ENCODE data around the gene SHISAL2A.
"Not testable (repeated sequence)": the region's sequence is repeated elsewhere in the genome, so short reads cannot be mapped to it uniquely, and the experiment has no call there.

Gene SHISAL2A

DNA sequence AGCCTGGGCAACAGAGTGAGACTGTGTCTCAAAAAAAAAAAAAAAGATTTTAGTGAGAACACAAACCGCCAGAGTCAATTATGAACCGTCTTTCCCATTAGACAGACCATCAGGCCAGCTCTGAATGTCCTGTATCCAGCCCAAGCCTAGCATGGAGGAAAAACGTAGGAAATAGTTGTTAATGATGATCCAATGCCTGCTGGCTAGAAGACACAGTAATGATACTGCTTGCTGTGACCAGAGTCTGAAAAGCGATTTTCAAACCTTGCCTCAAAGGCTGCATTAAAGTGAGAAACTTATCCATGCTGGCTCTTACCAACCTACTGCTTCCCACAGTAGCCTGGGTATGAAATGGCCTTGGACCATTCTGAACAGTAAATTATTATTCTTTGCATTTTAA lies 48.2 kb downstream of the SHISAL2A start:
- Histone ChIP-seq H3K27me3 (ENCODE audit: control insufficient read depth, insufficient read depth, low read length, poor library complexity, severe bottlenecking) (no peaks in the 10 kb centered on the region), H3K4me3 (ENCODE audit: insufficient read depth, low read depth, low read length) (no peak overlapping the region), H3K27ac (ENCODE audit: insufficient read depth, low read depth, low read length, poor library complexity, severe bottlenecking) (no peak overlapping the region), H3K9me3 (ENCODE audit: control insufficient read depth, low read length) (no peaks in the 10 kb centered on the region), H3K36me3 (ENCODE audit: control insufficient read depth, insufficient read depth, low read length) (no peaks in the 10 kb centered on the region), H3K4me1 (ENCODE audit: control insufficient read depth, insufficient read depth, low read length) (peaks cover 2% of the 10 kb centered on the region)
- 95% methylated on average over 4 of the region's 4 CpGs for WGBS, 2 experiments

DNA sequence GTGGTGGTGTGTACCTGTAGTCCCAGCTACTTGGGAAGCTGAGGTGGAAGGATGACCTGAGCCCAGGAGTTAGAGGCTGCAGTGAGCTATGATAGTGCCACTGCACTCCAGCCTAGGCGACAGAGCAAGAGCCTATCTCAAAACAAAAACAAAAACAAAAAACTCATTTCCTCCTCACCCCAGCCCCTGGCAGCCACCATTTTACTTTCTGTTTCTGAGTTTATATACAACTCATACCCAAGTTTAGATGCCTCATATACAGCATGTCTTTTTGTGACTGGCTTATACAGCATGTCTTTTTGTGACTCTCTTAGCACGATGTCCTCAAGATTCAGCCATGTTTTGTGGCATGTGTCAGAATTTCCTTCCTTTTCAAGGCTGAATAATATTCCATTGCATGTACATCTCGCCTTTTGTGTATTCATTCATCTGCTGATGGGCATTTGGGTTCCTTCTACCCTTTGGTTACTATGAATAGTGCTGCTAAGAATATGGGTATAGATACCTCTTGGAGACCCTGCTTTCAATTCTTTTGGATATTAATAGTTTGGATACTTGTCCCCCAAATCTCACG lies 50.5 kb downstream of the SHISAL2A start:
- Histone ChIP-seq H3K27me3 (ENCODE audit: control insufficient read depth, insufficient read depth, low read length, poor library complexity, severe bottlenecking) (no peaks in the 10 kb centered on the region), H3K27ac (ENCODE audit: insufficient read depth, low read depth, low read length, poor library complexity, severe bottlenecking) (no peak overlapping the region), H3K4me1 (ENCODE audit: control insufficient read depth, insufficient read depth, low read length) (peaks cover 2% of the 10 kb centered on the region), H3K36me3 (ENCODE audit: control insufficient read depth, insufficient read depth, low read length) (peaks cover 5% of the 10 kb centered on the region), H3K9me3 (ENCODE audit: control insufficient read depth, low read length) (no peaks in the 10 kb centered on the region), H3K4me3 (ENCODE audit: insufficient read depth, low read depth, low read length) (no peak overlapping the region)
- 93 to 97% methylated on average over 4 of the region's 4 CpGs for WGBS, 2 experiments

DNA sequence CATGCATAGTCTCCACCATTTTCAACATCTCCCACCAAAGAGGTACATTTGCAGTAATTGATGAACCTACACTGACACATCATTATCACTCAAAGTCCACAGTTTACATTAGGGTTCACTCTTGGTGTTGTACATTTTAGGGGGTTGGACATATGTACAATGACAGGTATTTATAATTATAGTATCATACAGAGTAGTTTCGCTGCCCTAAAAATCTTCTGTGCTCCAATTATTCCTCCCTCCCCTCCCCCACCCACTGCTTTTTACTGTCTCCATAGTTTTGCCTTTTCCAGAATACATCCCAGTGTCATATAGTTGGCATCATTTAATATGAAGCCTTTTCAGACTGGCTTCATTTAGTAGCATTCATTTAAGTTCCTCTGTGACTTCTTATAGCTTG lies 51.6 kb downstream of the SHISAL2A start:
- WGBS, 2 experiments = 86 to 100% methylated on average over 1 of the region's 1 CpG
- Histone ChIP-seq H3K4me3 (ENCODE audit: insufficient read depth, low read depth, low read length) (no peak overlapping the region), H3K27ac (ENCODE audit: insufficient read depth, low read depth, low read length, poor library complexity, severe bottlenecking) (no peak overlapping the region), H3K27me3 (ENCODE audit: control insufficient read depth, insufficient read depth, low read length, poor library complexity, severe bottlenecking) (no peaks in the 10 kb centered on the region), H3K9me3 (ENCODE audit: control insufficient read depth, low read length) (no peaks in the 10 kb centered on the region), H3K4me1 (ENCODE audit: control insufficient read depth, insufficient read depth, low read length) (no peaks in the 10 kb centered on the region), H3K36me3 (ENCODE audit: control insufficient read depth, insufficient read depth, low read length) (peaks cover 5% of the 10 kb centered on the region)

DNA sequence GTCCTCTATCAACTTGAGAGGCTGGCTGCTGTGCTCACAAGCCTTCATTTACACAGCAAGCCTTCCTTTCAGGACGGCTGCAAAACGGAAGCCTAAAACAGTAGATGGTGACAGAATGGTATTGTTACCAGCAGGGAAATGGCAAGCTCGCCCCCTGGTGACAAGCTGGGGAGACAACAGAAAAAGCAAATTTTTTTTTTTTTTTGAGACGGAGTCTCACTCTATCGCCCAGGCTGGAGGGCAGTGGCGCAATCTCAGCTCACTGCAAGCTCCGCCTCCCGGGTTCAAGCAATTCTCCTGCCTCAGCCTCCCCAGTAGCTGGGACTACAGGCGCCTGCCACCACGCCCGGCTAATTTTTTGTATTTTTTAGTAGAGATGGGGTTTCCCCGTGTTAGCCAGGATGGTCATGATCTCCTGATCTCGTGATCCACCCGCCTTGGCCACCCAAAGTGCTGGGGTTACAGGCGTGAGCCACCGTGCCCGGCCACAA lies 53.3 kb downstream of the SHISAL2A start:
- H3K4me3 ChIP-seq (ENCODE audit: insufficient read depth, low read depth, low read length); H3K4me1 ChIP-seq (ENCODE audit: control insufficient read depth, insufficient read depth, low read length); H3K9me3 ChIP-seq (ENCODE audit: control insufficient read depth, low read length); H3K36me3 ChIP-seq (ENCODE audit: control insufficient read depth, insufficient read depth, low read length); H3K27ac ChIP-seq (ENCODE audit: insufficient read depth, low read depth, low read length, poor library complexity, severe bottlenecking); H3K27me3 ChIP-seq (ENCODE audit: control insufficient read depth, insufficient read depth, low read length, poor library complexity, severe bottlenecking): not testable (repeated sequence)
- 56 to 58% methylated on average over 17 of the region's 17 CpGs for WGBS, 2 experiments

DNA sequence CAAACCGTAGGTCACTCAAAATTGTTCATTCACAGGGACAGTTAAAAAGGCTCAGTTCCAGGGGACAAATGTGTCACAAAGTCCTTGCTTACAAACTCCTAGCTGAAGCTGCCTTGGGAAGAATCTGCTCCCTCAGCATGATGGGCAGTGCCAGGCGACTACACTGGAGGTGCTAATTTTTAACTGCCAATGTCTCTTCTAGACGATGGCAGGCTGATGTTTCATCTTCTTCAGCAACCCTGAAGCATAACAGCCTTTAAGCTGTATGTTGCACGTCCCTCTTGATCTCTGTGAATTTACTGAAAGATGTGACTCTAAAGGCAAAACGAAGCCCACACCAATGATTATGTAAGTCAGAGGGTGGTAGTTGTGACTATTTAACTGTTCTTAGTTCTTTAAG lies 53.9 kb downstream of the SHISAL2A start:
- Histone ChIP-seq H3K9me3 (ENCODE audit: control insufficient read depth, low read length) (no peaks in the 10 kb centered on the region), H3K27me3 (ENCODE audit: control insufficient read depth, insufficient read depth, low read length, poor library complexity, severe bottlenecking) (no peaks in the 10 kb centered on the region), H3K4me1 (ENCODE audit: control insufficient read depth, insufficient read depth, low read length) (no peaks in the 10 kb centered on the region), H3K36me3 (ENCODE audit: control insufficient read depth, insufficient read depth, low read length) (peaks cover 9% of the 10 kb centered on the region), H3K4me3 (ENCODE audit: insufficient read depth, low read depth, low read length) (no peak overlapping the region), H3K27ac (ENCODE audit: insufficient read depth, low read depth, low read length, poor library complexity, severe bottlenecking) (no peak overlapping the region)
- 92 to 95% methylated on average over 5 of the region's 5 CpGs for WGBS, 2 experiments

DNA sequence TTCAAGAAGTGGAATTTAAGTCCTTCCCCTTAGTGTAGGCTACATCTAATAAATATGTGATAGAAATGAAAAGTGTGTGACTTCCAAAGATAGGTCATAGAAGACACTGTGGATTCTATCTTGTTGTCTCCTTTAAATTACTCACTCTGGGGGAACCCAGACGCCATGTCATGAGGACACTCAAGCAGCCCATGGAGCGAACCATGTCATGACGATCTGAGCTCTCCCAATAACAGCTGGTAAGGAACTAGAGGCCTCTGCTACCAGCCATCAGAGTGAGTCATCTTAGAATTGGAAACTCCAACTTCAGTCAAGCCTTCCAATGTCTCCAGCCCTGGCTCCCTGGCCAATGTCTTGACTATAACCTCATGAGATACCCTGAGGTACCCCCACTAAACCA lies 58.9 kb downstream of the SHISAL2A start:
- Histone ChIP-seq H3K4me1 (ENCODE audit: control insufficient read depth, insufficient read depth, low read length) (no peaks in the 10 kb centered on the region), H3K4me3 (ENCODE audit: insufficient read depth, low read depth, low read length) (no peak overlapping the region), H3K27me3 (ENCODE audit: control insufficient read depth, insufficient read depth, low read length, poor library complexity, severe bottlenecking) (no peaks in the 10 kb centered on the region), H3K27ac (ENCODE audit: insufficient read depth, low read depth, low read length, poor library complexity, severe bottlenecking) (no peak overlapping the region), H3K9me3 (ENCODE audit: control insufficient read depth, low read length) (no peaks in the 10 kb centered on the region), H3K36me3 (ENCODE audit: control insufficient read depth, insufficient read depth, low read length) (peaks cover 23% of the 10 kb centered on the region)
- 96 to 99% methylated on average over 3 of the region's 3 CpGs for WGBS, 2 experiments

DNA sequence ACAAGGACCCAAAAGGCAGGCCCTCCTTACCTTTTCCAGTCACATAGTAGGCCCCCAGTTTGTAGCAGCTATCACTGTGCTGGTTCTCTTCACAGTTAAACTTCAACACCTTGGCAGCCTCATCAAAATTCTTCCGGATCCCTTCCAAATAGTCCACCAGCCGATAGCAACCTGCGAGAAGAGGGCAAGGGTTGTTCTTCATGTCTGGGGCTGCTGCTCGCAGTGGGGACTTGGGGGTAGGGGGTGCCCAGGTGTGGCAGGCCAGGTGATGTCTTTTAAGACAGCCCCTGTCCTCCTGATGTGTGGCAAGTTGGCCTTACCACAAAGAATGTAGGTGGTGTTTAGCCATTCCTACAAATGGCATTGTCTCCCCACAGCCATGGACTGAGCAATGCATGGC lies 59.7 kb downstream of the SHISAL2A start:
- H3K36me3 ChIP-seq (ENCODE audit: control insufficient read depth, insufficient read depth, low read length) = peaks cover 19% of the 10 kb centered on the region
- no peaks in the 10 kb centered on the region for H3K4me1 ChIP-seq (ENCODE audit: control insufficient read depth, insufficient read depth, low read length)
- 98 to 99% methylated on average over 4 of the region's 4 CpGs for WGBS, 2 experiments

DNA sequence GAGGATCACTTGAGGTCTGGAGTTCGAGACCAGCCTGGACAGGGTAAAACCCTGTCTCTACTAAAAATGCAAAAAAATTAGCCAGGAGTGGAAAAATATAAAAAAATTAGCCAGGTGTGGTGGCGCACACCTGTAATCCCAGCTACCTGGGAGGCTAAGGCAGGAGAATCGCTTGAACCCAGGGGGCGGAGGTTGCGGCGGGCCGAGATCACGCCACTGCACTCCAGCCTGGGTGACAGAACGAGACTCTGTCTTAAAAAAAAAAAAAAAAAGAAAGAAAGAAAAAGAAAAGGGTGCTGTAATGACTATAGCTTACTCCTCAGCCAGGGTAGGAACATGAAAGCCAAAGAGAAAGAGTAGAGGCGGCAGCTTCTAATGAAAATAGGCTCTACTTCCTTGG lies 60.4 kb downstream of the SHISAL2A start:
- not testable (repeated sequence) for H3K4me3 ChIP-seq (ENCODE audit: insufficient read depth, low read depth, low read length); H3K27me3 ChIP-seq (ENCODE audit: control insufficient read depth, insufficient read depth, low read length, poor library complexity, severe bottlenecking); H3K27ac ChIP-seq (ENCODE audit: insufficient read depth, low read depth, low read length, poor library complexity, severe bottlenecking); H3K9me3 ChIP-seq (ENCODE audit: control insufficient read depth, low read length); H3K4me1 ChIP-seq (ENCODE audit: control insufficient read depth, insufficient read depth, low read length)
- peaks cover 17% of the 10 kb centered on the region for H3K36me3 ChIP-seq (ENCODE audit: control insufficient read depth, insufficient read depth, low read length)
- WGBS, 2 experiments = 96 to 97% methylated on average over 10 of the region's 10 CpGs

More for the DNA sequence above, 59.7 kb downstream of the SHISAL2A start:
- Histone ChIP-seq H3K27me3 (ENCODE audit: control insufficient read depth, insufficient read depth, low read length, poor library complexity, severe bottlenecking) (no peaks in the 10 kb centered on the region), H3K27ac (ENCODE audit: insufficient read depth, low read depth, low read length, poor library complexity, severe bottlenecking) (no peak overlapping the region), H3K4me3 (ENCODE audit: insufficient read depth, low read depth, low read length) (no peak overlapping the region), H3K9me3 (ENCODE audit: control insufficient read depth, low read length) (no peaks in the 10 kb centered on the region)

DNA sequence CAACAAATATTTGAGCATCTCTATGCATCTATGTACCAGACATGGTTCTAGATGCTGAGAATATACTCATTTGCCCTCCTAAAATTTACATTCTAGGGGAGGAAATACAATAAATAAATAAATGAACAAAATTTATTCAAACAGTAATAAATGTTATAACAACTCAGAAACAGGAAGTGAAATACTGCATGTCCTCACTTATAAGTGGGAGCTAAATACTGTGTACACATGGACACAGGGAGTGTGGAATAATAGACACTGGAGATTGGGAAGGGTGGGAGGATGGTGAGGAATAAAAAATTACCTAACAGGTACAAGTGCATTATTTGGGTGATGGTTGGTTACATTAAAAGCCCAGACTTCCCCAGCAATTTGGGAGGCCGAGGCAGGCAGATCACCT lies 60.9 kb downstream of the SHISAL2A start:
- no peaks in the 10 kb centered on the region for H3K27me3 ChIP-seq (ENCODE audit: control insufficient read depth, insufficient read depth, low read length, poor library complexity, severe bottlenecking)
- H3K4me1 ChIP-seq (ENCODE audit: control insufficient read depth, insufficient read depth, low read length) = no peaks in the 10 kb centered on the region
- H3K4me3 ChIP-seq (ENCODE audit: insufficient read depth, low read depth, low read length) = no peak overlapping the region
- H3K9me3 ChIP-seq (ENCODE audit: control insufficient read depth, low read length) = no peaks in the 10 kb centered on the region
- 82 to 94% methylated on average over 1 of the region's 1 CpG for WGBS, 2 experiments
- H3K27ac ChIP-seq (ENCODE audit: insufficient read depth, low read depth, low read length, poor library complexity, severe bottlenecking) = no peak overlapping the region
- peaks cover 17% of the 10 kb centered on the region for H3K36me3 ChIP-seq (ENCODE audit: control insufficient read depth, insufficient read depth, low read length)

DNA sequence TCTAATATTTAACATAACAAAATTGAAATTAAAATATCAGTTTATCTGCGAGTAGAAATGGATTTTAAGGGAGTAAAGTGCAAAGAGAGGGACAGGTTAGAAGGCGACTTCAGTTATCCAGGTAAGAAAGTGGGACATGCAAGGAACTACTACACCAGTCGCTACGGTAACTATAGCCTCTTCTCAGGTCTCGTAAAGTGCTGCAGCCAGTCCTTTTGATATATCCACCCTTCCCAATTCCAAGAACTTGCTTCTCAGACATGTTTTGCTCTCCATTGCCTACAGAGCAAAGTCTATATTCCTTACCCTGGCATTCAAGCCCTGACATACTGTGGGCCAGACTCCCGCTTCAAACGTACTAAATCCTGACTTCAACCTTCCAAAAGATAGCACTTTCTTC lies 62.7 kb downstream of the SHISAL2A start:
- Histone ChIP-seq H3K27ac (ENCODE audit: insufficient read depth, low read depth, low read length, poor library complexity, severe bottlenecking) (no peak overlapping the region), H3K27me3 (ENCODE audit: control insufficient read depth, insufficient read depth, low read length, poor library complexity, severe bottlenecking) (no peaks in the 10 kb centered on the region), H3K9me3 (ENCODE audit: control insufficient read depth, low read length) (no peaks in the 10 kb centered on the region), H3K4me3 (ENCODE audit: insufficient read depth, low read depth, low read length) (no peak overlapping the region), H3K4me1 (ENCODE audit: control insufficient read depth, insufficient read depth, low read length) (no peaks in the 10 kb centered on the region), H3K36me3 (ENCODE audit: control insufficient read depth, insufficient read depth, low read length) (peaks cover 17% of the 10 kb centered on the region)
- WGBS, 2 experiments = 92 to 96% methylated on average over 7 of the region's 7 CpGs

Data from ectodermal cell (in vitro differentiated cells).